WTC11 (cell line): ENCODE results near the gene CES3. TPM values are rescaled to one million over a fixed set of nuclear protein-coding genes. Genes with fewer than 3 reads are reported as not detected.
A peak's percentile ranks its signal among the peaks of the same experiment; 100 is the strongest.

Experiments
- ATAC-seq: fragments of 200-7000 bp; cut with Tn5 transposase; 2 replicates; pipeline ENCODE4 v1.10.0; 2021; ENCODE audit warnings: mild to moderate bottlenecking, moderate library complexity
- CTCF ChIA-PET: fragments of 300-600 bp; sonication (Branson Sonifier 250); formaldehyde crosslinking; loops from one replicate; lab custom pipeline; 2021; ENCODE audit warnings: antibody characterized with exemption; lab: Charles Lee
- POLR2A ChIA-PET: fragments of 350-600 bp; sonication (Branson Sonifier 250); formaldehyde crosslinking; loops from one replicate; lab custom pipeline; 2021; ENCODE audit warnings: antibody characterized with exemption; lab: Charles Lee
- DNase-seq: peaks from one replicate; pipeline ENCODE4 v3.0.0; 2021; ENCODE audit warnings: low spot score
- H3K27ac Mint-ChIP-seq: 2 replicates; pipeline ENCODE4 v1.8.0; 2021; ENCODE audit warnings: mixed read lengths
- H3K27me3 Mint-ChIP-seq: 2 replicates; pipeline ENCODE4 v1.8.0; 2021; ENCODE audit warnings: low read depth, mild to moderate bottlenecking, moderate library complexity, mixed read lengths
- H3K36me3 Mint-ChIP-seq: 2 replicates; pipeline ENCODE4 v1.8.0; 2021; ENCODE audit warnings: mixed read lengths
- H3K4me1 Mint-ChIP-seq: 2 replicates; pipeline ENCODE4 v1.8.0; 2022; ENCODE audit warnings: mixed read lengths
- H3K4me3 Mint-ChIP-seq: 2 replicates; pipeline ENCODE4 v1.8.0; 2021; ENCODE audit warnings: mild to moderate bottlenecking, moderate library complexity, mixed read lengths
- H3K9me3 Mint-ChIP-seq: 2 replicates; pipeline ENCODE4 v1.8.0; 2021; ENCODE audit warnings: mixed read lengths
- ARID4B ChIP-seq: sonication (generic); formaldehyde crosslinking; IDR thresholded peaks from 2 replicates; pipeline ENCODE4 v1.8.0; 2023; ENCODE audit warnings: missing genetic modification reagents, mild to moderate bottlenecking, borderline replicate concordance
- CREM ChIP-seq: sonication (generic); formaldehyde crosslinking; IDR thresholded peaks from 2 replicates; pipeline ENCODE4 v1.8.1; 2022; ENCODE audit warnings: mild to moderate bottlenecking, missing genetic modification reagents, moderate library complexity
- FOXJ3 ChIP-seq: sonication (generic); formaldehyde crosslinking; IDR thresholded peaks from 2 replicates; pipeline ENCODE4 v1.9.0; 2021; ENCODE audit warnings: missing genetic modification reagents, mild to moderate bottlenecking, borderline replicate concordance
- GRHL2 ChIP-seq: fragments of 250-450 bp; sonication (Bioruptor Pico); IDR thresholded peaks from 2 replicates; pipeline ENCODE4 v1.8.0; 2022; ENCODE audit warnings: mild to moderate bottlenecking, moderate library complexity; ENCODE audit not compliant: insufficient replicate concordance, severe bottlenecking
- IRF1 ChIP-seq: sonication (generic); formaldehyde crosslinking; IDR thresholded peaks from 2 replicates; pipeline ENCODE4 v1.8.0; 2023; ENCODE audit warnings: missing genetic modification reagents
- IRF2 ChIP-seq: sonication (generic); formaldehyde crosslinking; IDR thresholded peaks from 2 replicates; pipeline ENCODE4 v1.8.0; 2022; ENCODE audit warnings: low read depth, missing genetic modification reagents, borderline replicate concordance
- JAZF1 ChIP-seq: fragments of 250-450 bp; sonication (Bioruptor Pico); IDR thresholded peaks from 2 replicates; pipeline ENCODE4 v1.9.0; 2021; ENCODE audit warnings: moderate library complexity, mild to moderate bottlenecking, inconsistent platforms
- NR1H2 ChIP-seq: sonication (generic); formaldehyde crosslinking; IDR thresholded peaks from 2 replicates; pipeline ENCODE4 v1.9.0; 2021; ENCODE audit warnings: mild to moderate bottlenecking, moderate library complexity, missing genetic modification reagents
- USF1 ChIP-seq: sonication (generic); formaldehyde crosslinking; IDR thresholded peaks from 2 replicates; pipeline ENCODE4 v1.8.0; 2022; ENCODE audit warnings: mild to moderate bottlenecking, missing genetic modification reagents
- USF2 ChIP-seq: sonication (generic); formaldehyde crosslinking; IDR thresholded peaks from 2 replicates; pipeline ENCODE4 v1.8.1; 2023; ENCODE audit warnings: mild to moderate bottlenecking, missing genetic modification reagents, moderate library complexity
- ZBTB43 ChIP-seq: sonication (generic); formaldehyde crosslinking; IDR thresholded peaks from 2 replicates; pipeline ENCODE4 v1.8.1; 2023; ENCODE audit warnings: mild to moderate bottlenecking, missing genetic modification reagents
- ZMAT4 ChIP-seq: fragments of 250-450 bp; sonication (Bioruptor Pico); IDR thresholded peaks from 2 replicates; pipeline ENCODE4 v1.9.0; 2021; ENCODE audit warnings: mild to moderate bottlenecking
- ZSCAN18 ChIP-seq: fragments of 250-450 bp; sonication (Bioruptor Pico); IDR thresholded peaks from 2 replicates; pipeline ENCODE4 v2.1.2; 2022; ENCODE audit warnings: mild to moderate bottlenecking, moderate library complexity
- total RNA-seq: library from RNA; stranded (reverse); gene quantifications from 3 replicates; pipeline ENCODE4 v1.2.3, GENCODE V29; 2021

CES3 gene
- total RNA-seq, 1 experiment from 2014 or later = 3.3 TPM

- TF ChIP-seq ZSCAN18 = 0 out of 2 replicates have a peak, but pooled peaks have one; percentile 54
- TF ChIP-seq USF1 = peak; percentile 92
Observed at GRCh38 chr16:67017810-67018488, 56.9 kb downstream of the CES3 start (continued).

- ATAC-seq (no peak), DNase-seq (no peak)
- TF ChIP-seq IRF1 (CRISPR knock-in tag) (no peak), USF2 (CRISPR knock-in tag) (no peak), GRHL2 (no peak), ARID4B (CRISPR knock-in tag) (no peak), IRF2 (no peak), ZBTB43 (CRISPR knock-in tag) (no peak), JAZF1 (CRISPR knock-in tag) (no peak), ZMAT4 (CRISPR knock-in tag) (no peak), CREM (CRISPR knock-in tag) (no peak), FOXJ3 (CRISPR knock-in tag) (no peak), NR1H2 (CRISPR knock-in tag) (no peak)
- POLR2A ChIA-PET = no interaction called here
- CTCF ChIA-PET = interaction anchor here (0.5 to 5.9 kb wide), 6 partner anchors 59 to 166 kb away, joined by 5 to 62 read pairs (median 23); partner anchors contain the start of gene CES3
- no peaks in the 10 kb centered on the region for H3K36me3 Mint-ChIP-seq
- H3K4me3 Mint-ChIP-seq = no peak overlapping the region
- H3K4me1 Mint-ChIP-seq = no peaks in the 10 kb centered on the region
- H3K9me3 Mint-ChIP-seq = no peaks in the 10 kb centered on the region
- peaks cover 32% of the 10 kb centered on the region for H3K27me3 Mint-ChIP-seq
- H3K27ac Mint-ChIP-seq = no peak overlapping the region
Observed at GRCh38 chr16:67019171-67019570, 58.1 kb downstream of the CES3 start.
